ENCODE data around the gene WDR62. TPM values are rescaled to one million over a fixed set of nuclear protein-coding genes. Genes with fewer than 3 reads are reported as not detected.

The WDR62 gene
- polyA plus RNA-seq, 1 donor (not counting 4 experiments of a cell fraction or from before 2014, with no cell fraction given): 2.3 TPM

GRCh38 chr19:36072081-36072480 lies 17.4 kb downstream of the WDR62 start:
- Histone ChIP-seq H3K9me3 (ENCODE audit: control insufficient read depth, low read depth, low read length) (no peaks in the 10 kb centered on the region), H2AFZ (ENCODE audit: control insufficient read depth, low read length) (no peak overlapping the region), H4K20me1 (ENCODE audit: control insufficient read depth, extremely low read depth, insufficient read depth, low read length) (peaks cover 22% of the 10 kb centered on the region), H3K79me2 (ENCODE audit: control insufficient read depth, insufficient read depth, low read length) (no peaks in the 10 kb centered on the region), H3K4me3 (ENCODE audit: control insufficient read depth in 2 of 3, extremely low read depth in 1 of 3, insufficient read depth in 2 of 3, low read depth in 1 of 3, low read length in 3 of 3) (no peak overlapping the region), H3K4me1 (ENCODE audit: control insufficient read depth, extremely low read depth, insufficient read depth, low read length) (peaks cover 12% of the 10 kb centered on the region), H3K27me3 (ENCODE audit: control insufficient read depth, extremely low read depth, insufficient read depth, low read length) (no peaks in the 10 kb centered on the region), H3K9ac (ENCODE audit: control insufficient read depth, extremely low read depth, insufficient read depth, low read length) (no peak overlapping the region), H3K36me3 (ENCODE audit: control insufficient read depth in 2 of 2, extremely low read depth in 1 of 2, insufficient read depth in 2 of 2, low read length in 2 of 2) (peaks cover 0 to 13% of the 10 kb centered on the region in 2 experiments), H3K4me2 (ENCODE audit: control insufficient read depth, extremely low read depth, insufficient read depth, low read depth, low read length) (no peak overlapping the region), H3K27ac (ENCODE audit: control insufficient read depth, insufficient read depth, low read length) (no peak overlapping the region), H3K9me1 (ENCODE audit: control insufficient read depth, extremely low read depth, insufficient read depth, low read length) (peaks cover 2% of the 10 kb centered on the region)
- TF ChIP-seq CTCF (optimal IDR thresholded peaks at IDR 0.05 in 1 of 3, IDR thresholded peaks at IDR 0.05 in 1 of 3, conservative IDR thresholded peaks at IDR 0.05 in 1 of 3; ENCODE audit: extremely low read depth in 1 of 3, insufficient read depth in 2 of 3, low read length in 3 of 3) (no peak), EZH2 (IDR thresholded peaks at IDR 0.05; ENCODE audit: low read length) (no peak)
- dilution Hi-C loops (cut with MboI; ENCODE audit: extremely low pct_ligation_motif_present, low sequenced_read_pairs): no loop called here
- DNase-seq (ENCODE audit: low read depth, low spot score): no peak
- no peak for FAIRE-seq

- H3K4me2 ChIP-seq (ENCODE audit: control insufficient read depth, extremely low read depth, insufficient read depth, low read depth, low read length): no peak overlapping the region
- no peak for FAIRE-seq
- H3K36me3 ChIP-seq (ENCODE audit: control insufficient read depth in 2 of 2, extremely low read depth in 1 of 2, insufficient read depth in 2 of 2, low read length in 2 of 2): peaks cover 0 to 12% of the 10 kb centered on the region in 2 experiments
- TF ChIP-seq CTCF (optimal IDR thresholded peaks at IDR 0.05 in 1 of 3, IDR thresholded peaks at IDR 0.05 in 1 of 3, conservative IDR thresholded peaks at IDR 0.05 in 1 of 3; ENCODE audit: extremely low read depth in 1 of 3, insufficient read depth in 2 of 3, low read length in 3 of 3) (no peak), EZH2 (IDR thresholded peaks at IDR 0.05; ENCODE audit: low read length) (no peak)
- H3K4me3 ChIP-seq (ENCODE audit: control insufficient read depth in 2 of 3, extremely low read depth in 1 of 3, insufficient read depth in 2 of 3, low read depth in 1 of 3, low read length in 3 of 3): no peak overlapping the region
- H3K9me1 ChIP-seq (ENCODE audit: control insufficient read depth, extremely low read depth, insufficient read depth, low read length): peaks cover 2% of the 10 kb centered on the region
- DNase-seq (ENCODE audit: low read depth, low spot score): no peak
- no peak overlapping the region for H2AFZ ChIP-seq (ENCODE audit: control insufficient read depth, low read length)
- H3K27ac ChIP-seq (ENCODE audit: control insufficient read depth, insufficient read depth, low read length): no peak overlapping the region
- peaks cover 12% of the 10 kb centered on the region for H3K4me1 ChIP-seq (ENCODE audit: control insufficient read depth, extremely low read depth, insufficient read depth, low read length)
- no peaks in the 10 kb centered on the region for H3K27me3 ChIP-seq (ENCODE audit: control insufficient read depth, extremely low read depth, insufficient read depth, low read length)
- H3K9me3 ChIP-seq (ENCODE audit: control insufficient read depth, low read depth, low read length): no peaks in the 10 kb centered on the region
- H4K20me1 ChIP-seq (ENCODE audit: control insufficient read depth, extremely low read depth, insufficient read depth, low read length): peaks cover 19% of the 10 kb centered on the region
- dilution Hi-C loops (cut with MboI; ENCODE audit: extremely low pct_ligation_motif_present, low sequenced_read_pairs): no loop called here
- no peaks in the 10 kb centered on the region for H3K79me2 ChIP-seq (ENCODE audit: control insufficient read depth, insufficient read depth, low read length)
- H3K9ac ChIP-seq (ENCODE audit: control insufficient read depth, extremely low read depth, insufficient read depth, low read length): no peak overlapping the region
Observed at GRCh38 chr19:36073121-36073876, 18.6 kb downstream of the WDR62 start.
